Endothelial cell (in vitro differentiated cells): ENCODE measurements around the gene SIGLEC7. TPM values are rescaled to one million over a fixed set of nuclear protein-coding genes. Genes with fewer than 3 reads are reported as not detected.

Source experiments
- DNase-seq: peaks from one replicate; pipeline ENCODE4 v3.0.0; 2021; ENCODE audit warnings: low spot score
- H3K27ac Mint-ChIP-seq: one replicate; pipeline ENCODE4 v1.8.0; 2021; ENCODE audit warnings: mixed read lengths, inconsistent platforms; ENCODE audit not compliant: unreplicated experiment
- H3K27me3 Mint-ChIP-seq: one replicate; pipeline ENCODE4 v1.8.0; 2021; ENCODE audit warnings: mild to moderate bottlenecking, moderate library complexity, mixed read lengths, inconsistent platforms; ENCODE audit not compliant: unreplicated experiment
- H3K36me3 Mint-ChIP-seq: one replicate; pipeline ENCODE4 v1.8.0; 2021; ENCODE audit warnings: mild to moderate bottlenecking, low read depth, mixed read lengths, inconsistent platforms; ENCODE audit not compliant: unreplicated experiment
- H3K4me1 Mint-ChIP-seq: one replicate; pipeline ENCODE4 v1.8.0; 2021; ENCODE audit warnings: mild to moderate bottlenecking, mixed read lengths, inconsistent platforms; ENCODE audit not compliant: unreplicated experiment
- H3K4me3 Mint-ChIP-seq: one replicate; pipeline ENCODE4 v1.8.0; 2021; ENCODE audit warnings: mild to moderate bottlenecking, mixed read lengths, inconsistent platforms; ENCODE audit not compliant: unreplicated experiment
- H3K9me3 Mint-ChIP-seq: one replicate; pipeline ENCODE4 v1.8.0; 2021; ENCODE audit warnings: mixed read lengths, inconsistent platforms; ENCODE audit not compliant: unreplicated experiment
- CTCF ChIP-seq: fragments of 200-600 bp; sonication (generic); IDR thresholded peaks from one replicate; pipeline ENCODE4 v1.5.0; 2021; ENCODE audit warnings: antibody characterized with exemption; ENCODE audit not compliant: unreplicated experiment
- total RNA-seq: library from RNA; stranded (reverse); fragmentation: NEBNext Ultra II Directional; extraction: Animal tissue kit (Norgen Biotek cat#: 25700); gene quantifications from one replicate; pipeline ENCODE4 v1.2.1, GENCODE V29; 2021; ENCODE audit not compliant: unreplicated experiment

The SIGLEC7 gene
- total RNA-seq, 1 donor from 2014 or later: not detected

- H3K4me1 Mint-ChIP-seq: no peaks in the 10 kb centered on the region
- H3K9me3 Mint-ChIP-seq: no peaks in the 10 kb centered on the region
- TF ChIP-seq CTCF: no peak
- no peak overlapping the region for H3K27ac Mint-ChIP-seq
- peaks cover 2% of the 10 kb centered on the region for H3K27me3 Mint-ChIP-seq
- no peak overlapping the region for H3K4me3 Mint-ChIP-seq
- no peaks in the 10 kb centered on the region for H3K36me3 Mint-ChIP-seq
- no peak for DNase-seq
Measured at GRCh38 chr19:51194527-51195315, 52.6 kb downstream of the SIGLEC7 start.

- peaks cover 2% of the 10 kb centered on the region for H3K27me3 Mint-ChIP-seq
- H3K27ac Mint-ChIP-seq: no peak overlapping the region
Measured at GRCh38 chr19:51195316-51195586, 53.1 kb downstream of the SIGLEC7 start.

GRCh38 chr19:51195616-51196015 lies 53.5 kb downstream of the SIGLEC7 start:
- Mint-ChIP-seq H3K36me3 (no peaks in the 10 kb centered on the region), H3K27ac (no peak overlapping the region), H3K4me1 (no peaks in the 10 kb centered on the region), H3K27me3 (peaks cover 4% of the 10 kb centered on the region), H3K9me3 (no peaks in the 10 kb centered on the region), H3K4me3 (no peak overlapping the region)
- TF ChIP-seq CTCF: no peak
- no peak for DNase-seq

More at GRCh38 chr19:51195316-51195586, 53.1 kb downstream of the SIGLEC7 start:
- no peaks in the 10 kb centered on the region for H3K9me3 Mint-ChIP-seq
- no peak for TF ChIP-seq CTCF
- H3K4me3 Mint-ChIP-seq: no peak overlapping the region
- no peaks in the 10 kb centered on the region for H3K36me3 Mint-ChIP-seq
- no peak for DNase-seq
- H3K4me1 Mint-ChIP-seq: no peaks in the 10 kb centered on the region

GRCh38 chr19:51196181-51196580 lies 54.1 kb downstream of the SIGLEC7 start:
- no peak for DNase-seq
- TF ChIP-seq CTCF: no peak
- Mint-ChIP-seq H3K4me1 (no peaks in the 10 kb centered on the region), H3K27ac (no peak overlapping the region), H3K4me3 (no peak overlapping the region), H3K27me3 (peaks cover 6% of the 10 kb centered on the region), H3K36me3 (no peaks in the 10 kb centered on the region), H3K9me3 (no peaks in the 10 kb centered on the region)

GRCh38 chr19:51198641-51199040 lies 56.5 kb downstream of the SIGLEC7 start:
- DNase-seq: no peak
- peaks cover 6% of the 10 kb centered on the region for H3K27me3 Mint-ChIP-seq
- no peak overlapping the region for H3K4me3 Mint-ChIP-seq
- no peak for TF ChIP-seq CTCF
- peaks cover 7% of the 10 kb centered on the region for H3K4me1 Mint-ChIP-seq
- no peaks in the 10 kb centered on the region for H3K36me3 Mint-ChIP-seq
- H3K9me3 Mint-ChIP-seq: no peaks in the 10 kb centered on the region
- no peak overlapping the region for H3K27ac Mint-ChIP-seq
